Measurements from ENCODE around the gene DNMBP.
"Not testable (repeated sequence)": the region's sequence is repeated elsewhere in the genome, so short reads cannot be mapped to it uniquely, and the experiment has no call there.

Gene DNMBP

DNA sequence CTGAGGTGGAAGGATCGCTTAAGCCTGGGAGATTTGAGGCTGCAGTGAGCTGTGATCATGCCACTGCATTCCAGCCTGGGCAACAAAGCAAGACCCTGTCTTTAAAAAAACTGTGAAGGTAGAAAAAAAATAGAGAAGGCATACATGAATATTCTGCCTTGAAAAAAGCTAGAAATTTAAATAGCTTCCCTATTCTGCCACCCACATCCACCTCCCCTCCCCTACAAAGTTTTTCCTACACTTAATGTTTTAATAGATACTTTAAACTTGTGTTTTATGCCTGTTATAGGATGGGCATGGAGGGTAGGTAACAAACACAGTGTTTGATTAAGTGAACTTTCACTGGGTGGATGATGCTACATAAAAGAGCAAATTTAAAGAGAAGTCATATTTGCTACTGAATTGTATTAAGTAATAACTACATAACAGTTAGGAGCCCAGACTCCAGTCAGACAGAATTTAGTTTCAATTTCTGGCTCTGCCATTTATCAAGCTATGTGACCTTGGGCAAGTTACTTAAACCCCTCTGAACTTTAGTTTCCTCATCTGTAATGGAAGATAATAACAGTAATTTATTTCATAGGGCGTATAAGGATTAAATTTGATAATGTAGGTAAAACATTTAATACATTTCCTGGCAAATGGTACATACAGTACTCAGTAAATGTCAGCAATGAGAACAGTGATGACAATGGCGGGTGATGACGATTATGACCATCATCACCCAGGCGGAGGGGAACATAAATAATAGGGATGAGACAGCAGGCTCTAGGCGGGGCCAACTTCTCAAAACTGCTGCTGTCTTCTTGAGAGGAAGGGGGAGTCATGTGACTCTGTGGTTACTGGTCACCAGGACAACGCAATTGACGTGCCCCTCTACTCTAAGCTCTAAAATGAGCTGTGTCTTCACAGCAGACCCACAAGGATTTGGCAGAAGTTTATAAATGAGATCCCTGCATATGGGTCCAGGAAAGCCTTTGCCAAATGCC lies 15.8 kb downstream of the DNMBP start:
- DNase-seq (ENCODE audit: low spot score), result no peak

DNA sequence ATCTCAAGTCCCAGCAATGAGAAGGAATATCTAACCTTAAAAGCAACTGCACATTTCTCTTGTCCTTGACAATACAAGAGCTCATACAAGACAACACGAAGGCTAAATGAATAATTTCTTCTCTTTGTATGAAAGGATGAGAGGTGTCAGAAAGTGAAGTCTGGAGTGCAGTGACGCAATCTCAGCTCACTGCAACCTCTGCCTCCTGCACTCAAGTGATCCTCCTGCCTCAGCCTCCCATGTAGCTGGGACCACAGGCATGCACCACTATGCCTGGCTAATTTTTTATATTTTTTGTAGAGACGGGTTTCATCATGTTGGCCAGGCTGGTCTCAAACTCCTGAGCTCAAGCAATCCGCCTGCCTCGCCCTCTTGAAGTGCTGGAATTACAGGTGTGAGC lies 24.1 kb downstream of the DNMBP start:
- not testable (repeated sequence) for DNase-seq (ENCODE audit: low spot score)

DNA sequence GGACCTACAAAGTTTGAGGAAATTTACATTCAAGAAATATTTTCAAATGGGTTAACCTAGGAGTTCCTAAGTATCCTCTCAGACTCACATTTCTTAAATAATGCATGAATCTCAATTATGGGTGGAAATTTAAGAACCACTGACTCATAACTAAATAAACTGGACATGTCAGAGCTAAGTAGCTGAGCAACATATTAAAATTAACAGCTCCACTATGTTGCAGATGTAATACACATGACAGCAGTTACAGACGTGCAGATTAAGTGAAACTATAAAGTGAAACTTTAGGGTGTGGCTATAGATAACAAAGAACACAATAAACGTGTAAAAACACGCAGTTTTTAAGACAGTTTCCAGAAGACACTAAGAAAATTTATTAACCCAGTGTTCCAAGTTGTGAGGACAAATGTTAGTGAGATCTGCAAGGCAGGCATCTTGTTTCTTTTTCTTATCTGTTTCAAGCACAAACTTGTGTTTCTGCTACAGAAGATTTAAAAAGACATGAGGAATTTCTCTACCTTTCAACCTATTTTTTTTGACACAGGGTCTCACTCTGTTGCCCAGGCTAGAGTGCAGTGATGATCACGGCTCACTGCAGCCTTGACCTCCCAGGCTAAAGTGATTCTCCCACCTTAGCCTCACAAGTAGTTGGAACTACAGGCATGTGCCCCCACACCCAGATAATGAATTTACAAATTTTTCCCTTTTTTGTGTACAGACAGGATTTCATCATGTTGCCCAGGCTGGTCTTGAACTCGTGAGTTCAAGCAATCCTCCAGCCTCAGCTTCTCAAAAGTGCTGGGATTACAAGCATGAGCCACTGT lies 25.3 kb downstream of the DNMBP start:
- DNase-seq (ENCODE audit: low spot score), result no peak

DNA sequence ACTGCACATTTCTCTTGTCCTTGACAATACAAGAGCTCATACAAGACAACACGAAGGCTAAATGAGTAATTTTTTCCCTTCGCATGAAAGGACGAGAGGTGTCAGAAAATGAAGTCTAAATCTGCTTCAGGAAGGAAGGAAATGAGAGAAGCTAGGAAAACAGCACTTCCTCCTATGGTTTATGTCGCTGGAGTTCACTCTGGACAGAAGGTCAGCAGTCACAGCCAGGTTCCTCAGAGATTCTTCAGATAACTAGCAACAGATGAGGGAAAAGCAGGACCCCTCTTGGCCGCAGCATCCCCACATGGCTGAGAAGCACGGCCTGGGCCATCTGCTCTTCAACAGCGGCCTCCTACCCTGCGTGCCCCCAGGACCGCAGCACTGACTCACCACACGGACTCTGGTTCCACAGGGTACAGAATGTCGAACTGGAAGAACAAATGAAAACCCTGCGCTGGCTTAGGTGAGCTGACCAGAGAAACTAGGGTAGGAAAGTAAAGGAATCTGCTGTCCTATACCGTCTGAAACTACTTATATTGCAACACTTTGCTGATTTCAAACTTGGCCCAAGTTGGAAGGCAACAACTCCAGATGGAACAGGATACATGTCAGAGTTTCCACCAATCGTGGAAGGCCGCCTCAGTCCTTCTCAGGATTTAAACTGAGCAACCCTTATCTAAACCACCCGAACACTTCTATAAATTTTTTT lies 26.3 kb downstream of the DNMBP start:
- peak; percentile 54 for DNase-seq (ENCODE audit: low spot score)

DNA sequence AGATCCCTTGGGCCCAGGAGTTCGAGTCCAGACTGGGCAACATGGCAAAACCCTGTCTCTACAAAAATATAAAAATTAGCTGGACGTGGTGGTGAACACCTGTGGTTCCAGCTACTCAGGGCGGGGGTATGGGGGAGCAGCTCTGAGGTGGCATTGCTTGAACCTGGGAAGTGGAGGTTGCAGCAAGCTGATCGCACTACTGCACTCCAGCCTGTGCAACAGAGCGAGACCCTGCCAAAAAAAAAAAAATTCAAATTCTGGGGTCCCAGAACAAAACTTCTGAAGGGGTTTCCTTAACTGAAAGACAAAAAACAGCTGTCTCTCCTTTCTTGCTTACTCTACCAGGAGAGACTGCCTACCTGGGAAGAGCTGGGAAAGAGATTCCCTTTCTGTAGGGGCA lies 27.0 kb downstream of the DNMBP start:
- no peak for DNase-seq (ENCODE audit: low spot score)

GRCh38 chr10:99981581-99982199 lies 28.1 kb downstream of the DNMBP start:
- no peak for DNase-seq (ENCODE audit: low spot score)

DNA sequence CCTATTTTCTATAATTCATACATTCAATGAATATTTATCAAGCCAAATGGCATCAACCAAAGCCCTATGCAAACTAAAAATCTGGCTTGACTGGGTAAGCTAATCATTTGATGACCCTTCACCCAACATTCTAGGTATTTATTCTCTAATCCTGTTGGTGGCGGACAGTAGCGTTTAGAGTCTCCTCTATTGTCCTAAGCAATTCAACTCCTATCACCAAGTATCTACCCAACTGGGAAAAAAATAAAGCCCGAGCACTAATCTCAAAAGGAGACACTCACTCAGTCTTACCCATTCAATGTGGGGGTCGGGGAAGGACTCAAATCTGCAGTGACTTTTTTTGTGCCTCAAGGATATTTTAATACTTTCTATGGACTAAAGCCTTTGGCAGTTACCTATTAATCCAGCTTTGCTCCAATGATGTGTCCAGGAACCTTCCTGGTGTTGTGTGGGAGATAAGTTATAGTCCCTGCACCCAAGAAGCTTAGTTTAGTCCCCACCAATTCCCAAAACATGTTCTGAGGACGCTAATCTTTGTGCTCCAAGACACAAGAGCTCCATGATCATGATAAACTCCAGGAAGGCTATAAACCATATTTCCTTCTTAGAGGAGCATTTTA lies 30.6 kb downstream of the DNMBP start:
- DNase-seq (ENCODE audit: low spot score), result no peak

- no peak for DNase-seq (ENCODE audit: low spot score)
Measured at GRCh38 chr10:99977916-99978315, 31.8 kb downstream of the DNMBP start.

GRCh38 chr10:99976886-99977665 lies 32.7 kb downstream of the DNMBP start:
- DNase-seq (ENCODE audit: low spot score), result peak; percentile 88

GRCh38 chr10:99975942-99976809 lies 33.6 kb downstream of the DNMBP start:
- DNase-seq (ENCODE audit: low spot score), result no peak

GRCh38 chr10:99975106-99975829 lies 34.5 kb downstream of the DNMBP start:
- no peak for DNase-seq (ENCODE audit: low spot score)

DNA sequence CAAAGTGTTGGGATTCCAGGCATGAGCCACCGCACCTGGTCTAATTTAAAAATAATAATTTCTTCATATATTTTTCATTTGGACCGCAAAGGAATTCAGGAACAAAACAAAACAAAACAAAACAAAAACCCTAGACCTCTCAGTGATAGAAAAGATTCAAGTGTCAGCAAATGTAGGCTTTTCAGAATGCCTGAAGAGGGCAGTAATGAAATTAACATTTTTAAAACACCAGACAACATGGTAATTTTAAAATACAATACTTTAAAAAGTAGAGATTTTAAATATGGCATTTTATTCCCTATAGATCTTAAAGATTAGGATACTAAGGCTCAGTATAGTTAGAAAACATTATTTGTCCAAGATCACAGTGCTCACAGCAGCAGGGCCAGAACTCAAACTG lies 36.6 kb downstream of the DNMBP start:
- no peak for DNase-seq (ENCODE audit: low spot score)

- no peak for DNase-seq (ENCODE audit: low spot score)
Measured at GRCh38 chr10:99967961-99968360, 41.8 kb downstream of the DNMBP start.

DNA sequence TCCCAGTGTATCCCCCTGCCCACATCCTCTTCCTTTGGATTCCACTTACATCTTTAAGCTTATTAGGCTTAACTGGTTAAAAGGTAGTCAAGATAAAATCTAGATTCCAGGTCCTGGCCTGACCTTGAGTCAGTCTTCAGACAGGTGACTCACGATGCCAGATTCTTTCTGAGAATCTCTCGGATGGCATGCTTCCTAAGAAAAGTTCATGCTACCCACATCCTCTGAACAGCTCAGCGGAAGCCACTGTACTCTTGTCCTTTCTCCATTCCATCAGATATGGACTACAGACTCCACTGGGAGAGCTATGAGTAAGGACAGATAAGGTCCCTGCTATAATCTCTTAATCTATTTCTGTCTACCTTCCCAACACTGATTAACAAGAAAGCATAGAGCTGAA lies 43.4 kb downstream of the DNMBP start:
- DNase-seq (ENCODE audit: low spot score), result peak; percentile 96

DNA sequence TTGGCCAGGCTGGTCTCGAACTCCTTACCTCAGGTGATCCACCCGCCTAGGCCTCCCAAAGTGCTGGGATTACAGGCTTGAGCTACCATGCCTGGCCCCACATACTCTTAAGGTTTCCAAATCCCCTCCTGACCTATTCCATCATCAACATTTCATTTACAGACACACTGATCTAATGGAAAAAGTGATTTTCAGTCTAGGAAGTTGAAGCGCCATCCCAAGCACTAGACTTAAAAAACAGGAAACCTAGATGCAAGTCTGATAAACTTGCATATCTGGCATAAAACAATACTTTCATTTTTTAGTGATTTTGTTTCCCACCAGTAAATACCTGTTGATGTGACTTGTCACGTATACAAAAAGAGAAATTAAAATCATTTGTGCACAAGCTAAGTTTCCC lies 44.0 kb downstream of the DNMBP start:
- no peak for DNase-seq (ENCODE audit: low spot score)

- no peak for DNase-seq (ENCODE audit: low spot score)
Measured at GRCh38 chr10:99964791-99965190, 45.0 kb downstream of the DNMBP start.

GRCh38 chr10:99963467-99964165 lies 46.1 kb downstream of the DNMBP start:
- not testable (repeated sequence) for DNase-seq (ENCODE audit: low spot score)

DNA sequence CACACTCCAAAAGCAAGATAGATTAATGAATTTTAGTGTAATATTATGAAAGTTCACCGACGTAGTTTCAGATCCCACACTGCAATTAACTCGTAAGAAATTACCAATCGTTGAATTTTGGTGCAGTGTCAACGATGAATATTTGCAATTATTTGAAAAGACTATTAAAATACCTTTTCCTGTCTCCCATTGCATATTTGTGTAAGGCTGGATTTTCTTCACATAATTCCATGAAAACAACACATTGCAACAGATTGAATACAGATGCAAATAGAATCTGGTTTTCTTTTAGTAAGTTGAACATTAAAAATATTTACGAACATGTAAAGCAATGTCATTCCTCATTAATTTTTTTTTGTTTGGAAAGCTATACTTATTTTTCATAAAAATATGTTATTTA lies 50.9 kb downstream of the DNMBP start:
- no peak for DNase-seq (ENCODE audit: low spot score)
